ENCODE measurements around the gene ADAMTS2. TPM values are rescaled to one million over a fixed set of nuclear protein-coding genes. Genes with fewer than 3 reads are reported as not detected.

The ADAMTS2 gene
- total and polyA plus RNA-seq, 2 of the 4 experiments (the other 2 are of a cell fraction) = 19.0 to 58.8 TPM

DNA sequence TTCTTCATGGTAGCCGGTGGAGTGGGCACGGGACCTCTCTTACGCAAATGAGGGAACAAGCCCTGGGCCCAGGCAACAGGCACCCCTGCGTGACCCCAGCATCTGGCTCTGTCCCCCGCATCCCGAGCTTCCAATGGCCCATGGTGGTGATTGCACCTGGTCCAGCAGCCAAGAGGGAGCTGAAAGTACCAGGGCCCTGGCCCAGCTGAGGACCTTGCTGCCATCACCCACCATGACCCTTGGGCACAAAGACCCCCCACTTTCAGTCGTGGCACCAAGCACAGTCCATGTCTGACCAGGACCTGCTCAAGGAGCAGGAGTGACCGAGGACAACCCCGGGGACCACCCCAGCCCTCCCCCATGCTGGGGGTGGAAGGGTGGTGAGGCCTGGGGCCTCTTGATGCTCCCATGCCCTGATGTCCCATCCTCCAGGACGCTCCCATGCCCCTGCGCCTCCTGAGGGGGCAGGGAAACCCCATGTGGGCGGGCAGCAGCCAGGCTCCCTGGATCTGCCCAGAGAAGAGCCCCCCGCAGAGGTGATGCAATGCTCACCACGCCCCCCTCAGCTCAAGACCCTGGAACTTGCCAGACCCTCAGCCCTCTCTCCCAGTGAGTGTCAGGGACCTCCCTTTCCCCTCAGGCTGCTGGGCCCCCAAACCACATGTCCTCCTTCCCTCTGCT is 123.9 kb downstream of the ADAMTS2 start:
- peaks cover 7% of the 10 kb centered on the region for H3K9me1 ChIP-seq (ENCODE audit: insufficient read depth, low read length)
- H4K8ac ChIP-seq (ENCODE audit: low read depth in 2 of 2, low read length in 2 of 2) = no peak overlapping the region
- no peak for DNase-seq
- TF ChIP-seq CHD1 (IDR thresholded peaks at IDR 0.05; ENCODE audit: low read depth, low read length) (no peak), FOS (IDR thresholded peaks at IDR 0.05; ENCODE audit: low read depth, low read length) (no peak), RFX5 (IDR thresholded peaks at IDR 0.05; ENCODE audit: low read depth, low read length) (no peak), MXI1 (IDR thresholded peaks at IDR 0.05; ENCODE audit: borderline replicate concordance, low read depth, low read length) (no peak), CEBPB (IDR thresholded peaks at IDR 0.05; ENCODE audit: low read depth, low read length) (no peak), BHLHE40 (IDR thresholded peaks at IDR 0.05; ENCODE audit: low read depth, low read length) (no peak), SMC3 (IDR thresholded peaks at IDR 0.05; ENCODE audit: low read depth, low read length) (no peak), NFE2L2 (IDR thresholded peaks at IDR 0.05; ENCODE audit: low read depth, low read length) (no peak), RCOR1 (IDR thresholded peaks at IDR 0.05; ENCODE audit: insufficient replicate concordance, low read length) (no peak), POLR2A (IDR thresholded peaks at IDR 0.05; ENCODE audit: low read depth, low read length) (no peak), MAZ (IDR thresholded peaks at IDR 0.05; ENCODE audit: borderline replicate concordance, low read depth, low read length) (no peak), RAD21 (IDR thresholded peaks at IDR 0.05; ENCODE audit: low read length) (no peak), MAFK (IDR thresholded peaks at IDR 0.05; ENCODE audit: low read depth, low read length) (no peak)
- TF ChIP-seq, protein P1, sequence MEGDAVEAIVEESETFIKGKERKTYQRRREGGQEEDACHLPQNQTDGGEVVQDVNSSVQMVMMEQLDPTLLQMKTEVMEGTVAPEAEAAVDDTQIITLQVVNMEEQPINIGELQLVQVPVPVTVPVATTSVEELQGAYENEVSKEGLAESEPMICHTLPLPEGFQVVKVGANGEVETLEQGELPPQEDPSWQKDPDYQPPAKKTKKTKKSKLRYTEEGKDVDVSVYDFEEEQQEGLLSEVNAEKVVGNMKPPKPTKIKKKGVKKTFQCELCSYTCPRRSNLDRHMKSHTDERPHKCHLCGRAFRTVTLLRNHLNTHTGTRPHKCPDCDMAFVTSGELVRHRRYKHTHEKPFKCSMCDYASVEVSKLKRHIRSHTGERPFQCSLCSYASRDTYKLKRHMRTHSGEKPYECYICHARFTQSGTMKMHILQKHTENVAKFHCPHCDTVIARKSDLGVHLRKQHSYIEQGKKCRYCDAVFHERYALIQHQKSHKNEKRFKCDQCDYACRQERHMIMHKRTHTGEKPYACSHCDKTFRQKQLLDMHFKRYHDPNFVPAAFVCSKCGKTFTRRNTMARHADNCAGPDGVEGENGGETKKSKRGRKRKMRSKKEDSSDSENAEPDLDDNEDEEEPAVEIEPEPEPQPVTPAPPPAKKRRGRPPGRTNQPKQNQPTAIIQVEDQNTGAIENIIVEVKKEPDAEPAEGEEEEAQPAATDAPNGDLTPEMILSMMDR (conservative IDR thresholded peaks at IDR 0.05; ENCODE audit: low read depth, low read length) = no peak
- TF ChIP-seq, protein P2, sequence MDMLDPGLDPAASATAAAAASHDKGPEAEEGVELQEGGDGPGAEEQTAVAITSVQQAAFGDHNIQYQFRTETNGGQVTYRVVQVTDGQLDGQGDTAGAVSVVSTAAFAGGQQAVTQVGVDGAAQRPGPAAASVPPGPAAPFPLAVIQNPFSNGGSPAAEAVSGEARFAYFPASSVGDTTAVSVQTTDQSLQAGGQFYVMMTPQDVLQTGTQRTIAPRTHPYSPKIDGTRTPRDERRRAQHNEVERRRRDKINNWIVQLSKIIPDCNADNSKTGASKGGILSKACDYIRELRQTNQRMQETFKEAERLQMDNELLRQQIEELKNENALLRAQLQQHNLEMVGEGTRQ (IDR thresholded peaks at IDR 0.05; ENCODE audit: low read depth, low read length) = no peak
- TF ChIP-seq, protein P3, sequence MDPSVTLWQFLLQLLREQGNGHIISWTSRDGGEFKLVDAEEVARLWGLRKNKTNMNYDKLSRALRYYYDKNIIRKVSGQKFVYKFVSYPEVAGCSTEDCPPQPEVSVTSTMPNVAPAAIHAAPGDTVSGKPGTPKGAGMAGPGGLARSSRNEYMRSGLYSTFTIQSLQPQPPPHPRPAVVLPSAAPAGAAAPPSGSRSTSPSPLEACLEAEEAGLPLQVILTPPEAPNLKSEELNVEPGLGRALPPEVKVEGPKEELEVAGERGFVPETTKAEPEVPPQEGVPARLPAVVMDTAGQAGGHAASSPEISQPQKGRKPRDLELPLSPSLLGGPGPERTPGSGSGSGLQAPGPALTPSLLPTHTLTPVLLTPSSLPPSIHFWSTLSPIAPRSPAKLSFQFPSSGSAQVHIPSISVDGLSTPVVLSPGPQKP (IDR thresholded peaks at IDR 0.05; ENCODE audit: borderline replicate concordance, low read depth, low read length) = no peak
- intact Hi-C loops (cut with micrococcal nuclease) = no loop called here
- no peak overlapping the region for H3K4ac ChIP-seq (ENCODE audit: low read depth, low read length)
- peaks cover 7 to 41% of the 10 kb centered on the region in 2 experiments for H3K79me1 ChIP-seq (ENCODE audit: low read depth in 1 of 2, low read length in 2 of 2)
- no peaks in the 10 kb centered on the region for H3K9me3 ChIP-seq (ENCODE audit: control insufficient read depth, insufficient read depth, low read length)
- H2BK120ac ChIP-seq (ENCODE audit: low read depth, low read length) = no peak overlapping the region
- H2BK15ac ChIP-seq (ENCODE audit: low read depth, low read length) = no peak overlapping the region
- H3K18ac ChIP-seq (ENCODE audit: low read depth, low read length) = no peak overlapping the region
- no peak overlapping the region for H3K27ac ChIP-seq (ENCODE audit: insufficient read depth, low read length)
- H3K27me3 ChIP-seq (ENCODE audit: control insufficient read depth, insufficient read depth, low read length) = no peaks in the 10 kb centered on the region
- H3K23ac ChIP-seq (ENCODE audit: low read depth, low read length) = no peak overlapping the region
- no peak overlapping the region for H3K9ac ChIP-seq (ENCODE audit: low read depth, low read length)
- no peak overlapping the region for H2AK5ac ChIP-seq (ENCODE audit: low read depth, low read length)
- H4K20me1 ChIP-seq (ENCODE audit: insufficient read depth, low read length) = peaks cover 14% of the 10 kb centered on the region
- H3K4me3 ChIP-seq (ENCODE audit: insufficient read depth, low read depth, low read length) = no peak overlapping the region
- dilution Hi-C loops (cut with HindIII; ENCODE audit: low sequenced_read_pairs, unreplicated experiment) = no loop called here
- ChIA-PET CTCF (no interaction called here), POLR2A (ENCODE audit: unreplicated experiment) (no interaction called here)
- no TSS peak for BruUV-seq (replicated peaks)
- H3K36me3 ChIP-seq (ENCODE audit: control insufficient read depth, insufficient read depth, low read length) = peaks cover 5% of the 10 kb centered on the region
- no peak overlapping the region for H4K91ac ChIP-seq (ENCODE audit: insufficient read depth, low read depth, low read length)
- H2BK5ac ChIP-seq (ENCODE audit: low read depth, low read length, poor library complexity, severe bottlenecking) = no peak overlapping the region
- no peak overlapping the region for H3K14ac ChIP-seq (replicated peaks; ENCODE audit: low read depth, low read length)
- no peak overlapping the region for H3K56ac ChIP-seq (ENCODE audit: extremely low read depth, insufficient read depth, low read length)
- no peak overlapping the region for H2BK20ac ChIP-seq (ENCODE audit: low read depth, low read length)
- WGBS, 2 experiments (ENCODE audit: extremely low coverage in 2 of 2, insufficient read length in 1 of 2) = no CpG with 5 or more reads among the region's 14 CpGs
- no peak for ATAC-seq (ENCODE audit: low read depth)
- no peak overlapping the region for H4K5ac ChIP-seq (ENCODE audit: low read depth, low read length)
- in situ Hi-C loops (cut with MboI; ENCODE audit: low sequenced_read_pairs) = no loop called here
- peaks cover 5% of the 10 kb centered on the region for H3K4me1 ChIP-seq (ENCODE audit: control insufficient read depth, insufficient read depth, low read length)
- H2AK9ac ChIP-seq (replicated peaks; ENCODE audit: low read depth, low read length, poor library complexity) = no peak overlapping the region
- H3K4me2 ChIP-seq (ENCODE audit: low read depth, low read length) = no peak overlapping the region
- no peak overlapping the region for H2AFZ ChIP-seq (replicated peaks; ENCODE audit: low read length, poor library complexity)
